Measurements from ENCODE around the gene UTP25. TPM values are rescaled to one million over a fixed set of nuclear protein-coding genes. Genes with fewer than 3 reads are reported as not detected.
A peak's percentile ranks its signal among the peaks of the same experiment; 100 is the strongest.

Gene UTP25
- total and polyA plus RNA-seq, 9 donors = 4.3 to 9.9 (median 8.1) TPM

DNA sequence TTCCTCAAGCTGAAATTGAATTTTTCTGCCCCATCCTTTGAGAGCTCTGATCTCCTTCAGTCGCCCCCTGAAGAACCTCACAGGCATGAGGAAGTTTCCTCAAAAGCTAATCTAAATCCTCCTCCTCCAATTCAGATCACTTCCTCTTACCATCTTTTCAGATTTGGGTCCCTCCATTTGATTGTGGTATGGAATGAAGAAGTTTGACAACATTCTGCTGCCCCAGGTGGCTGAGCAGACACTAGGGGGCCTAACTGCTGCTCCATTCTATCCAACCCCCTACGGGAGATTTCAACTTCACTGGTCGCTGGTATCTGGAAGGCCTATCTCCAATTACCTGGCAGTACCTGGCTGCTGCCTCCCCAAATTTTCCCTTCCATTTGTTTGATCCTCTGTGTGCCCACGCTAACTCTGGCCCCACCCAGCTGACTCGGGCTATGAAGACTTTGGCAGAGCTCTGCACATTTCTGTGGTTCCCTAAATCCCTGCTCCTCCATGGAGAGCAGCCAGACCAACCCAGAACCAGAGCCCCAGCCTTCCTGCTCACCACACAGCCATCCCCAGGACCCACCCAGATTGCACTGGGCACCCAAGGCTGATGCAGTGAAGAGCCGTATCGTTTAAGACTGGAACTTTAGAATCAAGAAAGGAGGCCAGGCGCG, 29.7 kb upstream of the UTP25 start:
- Histone ChIP-seq H3K27me3 (no peaks in the 10 kb centered on the region), H3K9me3 (no peaks in the 10 kb centered on the region), H3K27ac (no peak overlapping the region), H3K36me3 (no peaks in the 10 kb centered on the region), H3K4me1 (ENCODE audit: insufficient read depth) (no peaks in the 10 kb centered on the region), H3K4me3 (no peak overlapping the region)
- DNase-seq = no peak
- WGBS, 3 donors = 75 to 86% (median 80%) methylated on average over 9 of the region's 9 CpGs
- TF ChIP-seq CTCF (IDR thresholded peaks at IDR 0.05) = no peak
- TF ChIP-seq POLR2A (IDR thresholded peaks at IDR 0.05) = no peak
- no peak for TF ChIP-seq EP300 (IDR thresholded peaks at IDR 0.05)
- intact Hi-C loops (cut with DNase I) = no loop called here

- H3K9me3 ChIP-seq = peaks cover 0 to 3% of the 10 kb centered on the region in 2 donors
- 38 to 54% (median 43%) methylated on average over 5 of the region's 5 CpGs for WGBS, 3 donors
- H3K27ac ChIP-seq = no peak overlapping the region
- intact Hi-C loops (cut with DNase I) = no loop called here
- no peaks in the 10 kb centered on the region for H3K36me3 ChIP-seq
- peak in 2 of 5 donors; percentile 32 to 35 for DNase-seq
- H3K4me1 ChIP-seq (ENCODE audit: insufficient read depth) = no peaks in the 10 kb centered on the region
- no peaks in the 10 kb centered on the region for H3K27me3 ChIP-seq
- TF ChIP-seq CTCF (IDR thresholded peaks at IDR 0.05) (no peak), POLR2A (IDR thresholded peaks at IDR 0.05) (no peak), EP300 (IDR thresholded peaks at IDR 0.05) (no peak)
- H3K4me3 ChIP-seq = no peak overlapping the region
These were observed 26.6 kb upstream of the UTP25 start for GRCh38 chr1:209800984-209801834.

DNA sequence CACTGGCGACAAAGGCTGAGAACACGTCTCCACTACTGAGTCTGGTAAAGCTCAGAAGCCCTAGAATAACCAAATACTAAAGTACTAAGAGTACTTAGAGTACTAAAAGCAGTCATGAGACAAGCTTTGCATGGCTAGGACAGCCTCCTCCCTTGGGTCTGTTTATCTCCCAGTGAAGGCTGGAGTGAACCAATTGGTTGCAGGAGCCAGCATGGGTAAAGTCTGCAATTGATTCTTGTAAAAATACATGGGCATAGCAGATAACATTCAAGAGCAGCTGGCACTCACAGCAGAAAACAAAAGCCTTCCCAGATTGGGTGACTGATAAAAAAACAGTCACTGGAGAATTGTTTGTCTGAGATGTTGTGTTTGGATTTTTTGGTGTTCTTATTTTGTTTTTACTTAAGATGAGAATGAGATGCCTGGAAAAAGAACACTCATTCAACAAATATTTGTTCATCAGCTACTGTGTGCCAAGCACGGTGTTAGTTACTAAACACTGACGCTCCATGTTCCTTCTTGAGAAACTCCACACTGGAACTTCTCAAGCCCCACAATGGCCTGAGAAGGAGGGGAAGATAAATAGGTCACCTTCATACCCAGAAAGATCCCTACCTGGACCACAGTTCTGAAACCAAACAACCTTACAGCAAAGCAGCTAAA, 25.5 kb upstream of the UTP25 start:
- intact Hi-C loops (cut with DNase I) = no loop called here
- WGBS, 3 donors = 81 to 84% (median 84%) methylated on average over 4 of the region's 4 CpGs
- Histone ChIP-seq H3K9me3 (peaks cover 0 to 3% of the 10 kb centered on the region in 2 donors), H3K27me3 (no peaks in the 10 kb centered on the region), H3K27ac (no peak overlapping the region), H3K4me1 (ENCODE audit: insufficient read depth) (no peaks in the 10 kb centered on the region), H3K36me3 (no peaks in the 10 kb centered on the region), H3K4me3 (no peak overlapping the region)
- no peak for DNase-seq
- TF ChIP-seq EP300 (IDR thresholded peaks at IDR 0.05) (no peak), POLR2A (IDR thresholded peaks at IDR 0.05) (no peak), CTCF (IDR thresholded peaks at IDR 0.05) (no peak)

DNA sequence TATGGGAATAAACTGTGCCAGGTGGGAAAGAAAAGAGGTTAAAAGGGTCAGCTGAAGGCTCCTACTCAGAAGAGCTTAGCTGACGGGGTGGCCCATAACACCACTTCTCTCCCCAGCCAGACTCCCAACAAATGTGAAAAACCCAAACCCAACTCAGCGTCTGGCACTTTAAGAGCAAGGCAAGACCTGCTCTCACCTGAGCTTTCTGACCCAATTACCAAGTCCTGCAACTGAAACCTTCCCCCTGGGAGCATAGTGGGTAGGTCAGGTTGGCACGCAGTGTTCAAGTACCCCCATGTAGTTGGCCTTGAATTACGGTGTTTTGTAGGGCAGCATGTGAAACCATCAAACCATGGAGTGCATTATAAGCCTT, 25.0 kb upstream of the UTP25 start:
- 74 to 83% (median 82%) methylated on average over 4 of the region's 4 CpGs for WGBS, 3 donors
- Histone ChIP-seq H3K4me3 (no peak overlapping the region), H3K27me3 (no peaks in the 10 kb centered on the region), H3K36me3 (no peaks in the 10 kb centered on the region), H3K27ac (no peak overlapping the region), H3K4me1 (ENCODE audit: insufficient read depth) (no peaks in the 10 kb centered on the region), H3K9me3 (peaks cover 0 to 3% of the 10 kb centered on the region in 2 donors)
- intact Hi-C loops (cut with DNase I) = no loop called here
- DNase-seq = no peak
- TF ChIP-seq CTCF (IDR thresholded peaks at IDR 0.05) (no peak), POLR2A (IDR thresholded peaks at IDR 0.05) (no peak), EP300 (IDR thresholded peaks at IDR 0.05) (no peak)

All from ovary (tissue), 9 donors.